Subcutaneous adipose tissue (tissue), 4 donors: ENCODE measurements around the gene ZNF419. TPM values are rescaled to one million over a fixed set of nuclear protein-coding genes. Genes with fewer than 3 reads are reported as not detected.
"Not testable (repeated sequence)": the region's sequence is repeated elsewhere in the genome, so short reads cannot be mapped to it uniquely, and the experiment has no call there.

ENCODE experiments used
- total RNA-seq, 4 donors: library from RNA; depleted of rRNA; stranded (reverse); fragments of >200 nt; gene quantifications; one replicate each; pipeline ENCODE4 v1.1.0, GENCODE V29; 2016
- TF ChIP-seq, protein P1 (sequence below): fragments of 450-650 bp; IDR thresholded peaks from one replicate; pipeline ENCODE4 v1.5.1; 2016; ENCODE audit warnings: low read depth, mild to moderate bottlenecking, control low read depth, antibody characterized with exemption, moderate library complexity

The ZNF419 gene
- total RNA-seq, 4 donors from 2014 or later, result 7.7 to 13.4 (median 9.5) TPM

DNA sequence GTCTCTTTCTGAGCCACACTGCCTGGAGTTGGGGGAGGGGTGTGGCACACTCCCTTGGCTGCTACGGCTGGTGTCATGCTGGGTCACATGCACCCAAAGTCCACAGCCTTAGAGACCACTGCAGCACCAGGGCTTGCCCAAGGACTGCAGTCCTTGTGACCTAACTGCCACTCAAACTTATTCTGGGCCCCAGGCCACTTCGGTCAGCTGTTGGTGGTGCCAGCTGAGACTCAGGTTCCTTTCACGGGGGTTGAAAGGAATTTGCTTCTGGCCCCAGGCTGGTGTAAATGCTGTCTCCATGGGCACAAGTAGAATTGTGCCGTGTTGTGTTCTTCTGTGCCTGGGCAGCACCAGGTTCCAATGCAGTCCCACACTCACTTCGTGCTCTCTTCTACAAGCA, 21.1 kb upstream of the ZNF419 start:
- TF ChIP-seq, protein P1, sequence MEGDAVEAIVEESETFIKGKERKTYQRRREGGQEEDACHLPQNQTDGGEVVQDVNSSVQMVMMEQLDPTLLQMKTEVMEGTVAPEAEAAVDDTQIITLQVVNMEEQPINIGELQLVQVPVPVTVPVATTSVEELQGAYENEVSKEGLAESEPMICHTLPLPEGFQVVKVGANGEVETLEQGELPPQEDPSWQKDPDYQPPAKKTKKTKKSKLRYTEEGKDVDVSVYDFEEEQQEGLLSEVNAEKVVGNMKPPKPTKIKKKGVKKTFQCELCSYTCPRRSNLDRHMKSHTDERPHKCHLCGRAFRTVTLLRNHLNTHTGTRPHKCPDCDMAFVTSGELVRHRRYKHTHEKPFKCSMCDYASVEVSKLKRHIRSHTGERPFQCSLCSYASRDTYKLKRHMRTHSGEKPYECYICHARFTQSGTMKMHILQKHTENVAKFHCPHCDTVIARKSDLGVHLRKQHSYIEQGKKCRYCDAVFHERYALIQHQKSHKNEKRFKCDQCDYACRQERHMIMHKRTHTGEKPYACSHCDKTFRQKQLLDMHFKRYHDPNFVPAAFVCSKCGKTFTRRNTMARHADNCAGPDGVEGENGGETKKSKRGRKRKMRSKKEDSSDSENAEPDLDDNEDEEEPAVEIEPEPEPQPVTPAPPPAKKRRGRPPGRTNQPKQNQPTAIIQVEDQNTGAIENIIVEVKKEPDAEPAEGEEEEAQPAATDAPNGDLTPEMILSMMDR, result no peak

DNA sequence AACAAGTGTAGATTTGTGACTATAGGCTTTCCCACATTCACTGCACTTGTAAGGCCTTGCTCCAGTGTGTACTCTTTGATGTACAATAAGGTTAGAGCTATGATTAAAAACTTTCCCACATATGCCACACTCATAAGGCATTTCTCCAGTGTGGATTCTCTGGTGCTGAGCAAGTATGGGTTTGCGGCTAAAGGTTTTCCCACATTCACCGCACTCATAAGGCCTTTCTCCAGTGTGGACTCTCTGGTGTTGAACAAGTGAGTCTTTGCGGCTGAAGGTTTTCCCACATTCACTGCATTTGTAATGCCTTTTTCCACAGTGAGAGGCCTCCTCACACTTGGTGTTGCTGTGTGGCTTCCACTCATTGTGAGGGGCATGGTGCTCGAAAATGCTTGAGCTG, 13.9 kb upstream of the ZNF419 start:
- TF ChIP-seq, protein P1, result no peak

DNA sequence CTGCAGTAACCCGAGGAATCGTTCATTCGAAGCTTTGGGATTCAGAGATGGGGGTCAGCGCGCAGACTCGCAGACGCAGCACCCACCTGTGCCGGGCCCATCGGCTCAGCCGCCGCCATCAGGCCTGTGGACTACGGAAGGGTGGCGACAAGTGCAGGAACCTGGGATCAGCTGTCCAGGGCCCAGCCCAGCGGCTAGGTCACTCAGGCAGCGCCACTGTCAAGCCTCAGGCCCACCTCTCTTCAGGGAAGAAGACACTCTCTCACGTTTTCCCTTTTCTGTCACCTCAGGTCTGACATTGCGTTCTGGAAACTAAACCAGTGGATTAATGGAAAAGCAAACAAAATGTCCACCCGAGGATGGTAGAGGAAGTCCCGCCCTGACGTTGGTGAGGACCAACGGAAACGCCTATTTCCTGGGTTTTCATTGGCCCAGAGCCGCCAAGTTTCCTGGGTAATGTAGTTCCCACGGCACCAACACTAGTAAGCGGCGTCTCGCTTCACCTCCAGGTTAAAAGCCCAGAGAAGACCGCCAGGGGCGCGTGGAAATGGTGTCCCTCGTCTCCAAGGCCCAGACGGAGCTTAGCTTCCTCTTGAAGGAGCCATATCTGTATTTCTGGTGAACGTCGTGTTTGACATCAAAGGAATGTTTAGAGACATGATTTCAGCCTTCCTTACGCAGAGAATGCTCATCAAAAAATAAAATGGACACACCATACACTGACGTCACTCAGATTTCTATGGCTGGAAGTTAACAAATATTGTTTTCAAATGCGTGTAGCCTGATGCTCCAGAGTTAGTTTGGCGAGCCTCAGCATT, 10.2 kb upstream of the ZNF419 start, which contains the start of gene ZNF772:
TSS of gene ZNF772 (minus strand) at position 376 of the 818 bp plus-strand sequence. CDS start at position 119, 257 bp downstream.
- TF ChIP-seq, protein P1, result no peak

DNA sequence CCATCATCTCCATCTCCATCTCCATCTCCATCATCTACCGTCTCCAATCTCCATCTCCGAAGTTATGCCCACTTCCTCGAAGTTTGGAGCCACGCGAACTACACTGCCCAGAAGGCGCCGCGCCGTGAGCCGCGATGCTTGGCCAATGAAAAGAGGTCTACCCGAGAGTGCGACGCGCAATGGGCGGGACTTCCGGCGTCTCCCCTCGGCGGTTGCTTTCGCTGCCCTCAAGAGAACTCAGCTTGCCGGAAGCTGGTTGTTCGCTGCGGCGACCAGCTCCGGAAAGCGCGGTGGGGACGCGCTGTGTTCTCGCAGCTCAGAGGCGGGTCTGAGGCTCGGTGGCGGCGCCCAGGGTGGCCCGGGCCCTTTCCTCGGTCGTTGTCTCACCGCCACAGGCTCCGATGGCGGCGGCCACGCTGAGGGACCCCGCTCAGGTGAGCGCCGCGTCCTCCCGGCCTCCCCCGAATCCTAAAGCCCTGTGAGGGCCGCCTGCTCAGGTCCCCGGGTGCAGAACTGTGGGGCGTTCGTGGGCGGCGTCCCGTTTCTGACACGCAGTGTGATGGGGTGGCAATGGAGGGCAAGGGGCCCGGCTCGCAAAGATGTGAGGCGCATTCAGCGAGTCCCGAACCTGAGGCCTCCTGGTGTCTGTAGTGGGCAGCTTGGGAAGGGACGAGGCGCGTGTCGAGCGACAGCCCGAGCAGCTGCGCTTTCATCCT, 12.3 kb downstream of the ZNF419 start, which contains the start of gene ZNF773:
TSS of gene ZNF773 (plus strand) at position 259 of the 716 bp plus-strand sequence. CDS start at position 402, 143 bp downstream.
- TF ChIP-seq, protein P1, result not testable (repeated sequence)

DNA sequence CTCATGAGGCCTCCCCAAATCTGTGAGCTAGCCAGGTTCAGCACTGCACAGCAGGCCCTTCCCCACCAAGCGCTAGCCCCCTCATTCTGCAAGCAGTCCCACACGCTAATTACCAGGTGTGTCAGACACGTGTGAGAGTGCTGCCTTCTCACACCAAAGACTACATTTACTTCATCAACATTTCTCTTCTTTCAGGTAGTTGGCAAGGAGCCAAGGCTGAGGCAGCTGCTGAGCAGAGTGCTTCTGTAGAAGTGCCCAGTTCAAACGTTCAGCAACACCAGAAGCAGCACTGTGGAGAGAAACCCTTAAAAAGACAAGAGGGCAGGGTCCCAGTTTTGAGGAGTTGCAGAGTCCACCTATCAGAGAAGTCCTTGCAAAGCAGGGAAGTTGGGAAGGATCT, 18.6 kb downstream of the ZNF419 start:
- TF ChIP-seq, protein P1, result no peak

DNA sequence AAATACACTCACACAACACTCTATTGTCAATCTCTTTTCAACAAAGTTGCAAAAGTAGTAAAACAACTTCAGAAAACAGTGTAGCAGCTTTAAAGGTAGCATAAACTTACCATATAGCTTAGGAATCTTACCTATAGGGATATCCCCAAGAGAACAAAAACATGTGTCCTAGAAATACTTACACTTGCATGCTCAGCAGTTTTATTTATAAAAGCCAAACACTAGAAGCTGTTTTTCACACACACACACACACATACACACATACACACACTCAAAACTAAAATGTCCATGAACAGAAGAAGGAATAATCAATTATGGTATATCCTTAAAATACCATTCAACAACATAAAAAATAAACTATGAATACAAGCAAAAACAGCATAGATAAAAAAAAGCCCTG, 23.9 kb downstream of the ZNF419 start:
- TF ChIP-seq, protein P1, result no peak

DNA sequence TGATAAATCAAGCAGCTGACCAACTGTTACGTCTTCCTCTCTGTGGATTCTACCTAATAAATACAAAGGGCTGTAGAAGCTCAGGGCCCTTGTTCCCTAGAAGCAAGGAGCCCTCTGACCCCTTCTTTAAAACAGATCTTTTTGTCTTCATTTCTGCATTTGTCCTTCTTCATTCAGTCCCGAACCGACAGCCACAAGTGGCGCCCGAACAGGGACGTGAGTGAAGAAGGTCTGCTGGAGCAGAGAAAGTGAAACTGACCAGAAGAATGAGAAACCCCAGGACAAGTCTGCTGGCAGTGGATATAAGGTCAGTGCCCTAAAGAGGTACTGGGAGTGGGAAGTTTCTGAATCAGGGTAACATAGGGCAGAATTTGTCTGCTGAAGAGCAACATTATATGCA, 25.3 kb downstream of the ZNF419 start:
- TF ChIP-seq, protein P1, result no peak
